ENCODE data around the gene TNFRSF6B.

The TNFRSF6B gene

GRCh38 chr20:63735859-63736718 is 39.6 kb downstream of the TNFRSF6B start, which contains the start of gene LIME1:
Gene LIME1, plus strand, starts transcription at chr20:63736664. Its CDS starts 886 bp downstream, at chr20:63737550.
- Histone ChIP-seq H3K36me3 (ENCODE audit: insufficient read depth, low read length) (no peaks in the 10 kb centered on the region; the same call in 1 of the 2 replicates), H3K9ac (ENCODE audit: low read depth, low read length) (peak within 1 kb of the TSS; percentile 33; the same call in 1 of the 2 replicates), H3K4me1 (ENCODE audit: insufficient read depth, low read length) (peaks cover 3% of the 10 kb centered on the region; the same call in 1 of the 2 replicates), H3K9me3 (ENCODE audit: control insufficient read depth, insufficient read depth, low read length) (no peaks in the 10 kb centered on the region)

- Histone ChIP-seq H3K4me1 (ENCODE audit: insufficient read depth, low read length) (peaks cover 3% of the 10 kb centered on the region; the same call in 1 of the 2 replicates), H3K36me3 (ENCODE audit: insufficient read depth, low read length) (no peaks in the 10 kb centered on the region; the same call in 1 of the 2 replicates), H3K9ac (ENCODE audit: low read depth, low read length) (peak overlapping the region; percentile 33; the same call in 1 of the 2 replicates), H3K9me3 (ENCODE audit: control insufficient read depth, insufficient read depth, low read length) (no peaks in the 10 kb centered on the region)
Measured at GRCh38 chr20:63736893-63737694, 40.6 kb downstream of the TNFRSF6B start.

- H3K9me3 ChIP-seq (ENCODE audit: control insufficient read depth, insufficient read depth, low read length) = no peaks in the 10 kb centered on the region
- no peak overlapping the region; the same call in 1 of the 2 replicates for H3K9ac ChIP-seq (ENCODE audit: low read depth, low read length)
- H3K36me3 ChIP-seq (ENCODE audit: insufficient read depth, low read length) = no peaks in the 10 kb centered on the region; the same call in 1 of the 2 replicates
- H3K4me1 ChIP-seq (ENCODE audit: insufficient read depth, low read length) = peaks cover 3% of the 10 kb centered on the region; the same call in 1 of the 2 replicates
Measured at GRCh38 chr20:63737695-63737944, 41.2 kb downstream of the TNFRSF6B start.

- Histone ChIP-seq H3K9me3 (ENCODE audit: control insufficient read depth, insufficient read depth, low read length) (no peaks in the 10 kb centered on the region), H3K36me3 (ENCODE audit: insufficient read depth, low read length) (no peaks in the 10 kb centered on the region; the same call in 1 of the 2 replicates), H3K9ac (ENCODE audit: low read depth, low read length) (peak overlapping the region; percentile 56; the same call in 1 of the 2 replicates), H3K4me1 (ENCODE audit: insufficient read depth, low read length) (peaks cover 3% of the 10 kb centered on the region; the same call in 1 of the 2 replicates)
Measured at GRCh38 chr20:63737945-63738686, 41.7 kb downstream of the TNFRSF6B start.

GRCh38 chr20:63738687-63739129 is 42.3 kb downstream of the TNFRSF6B start:
- peaks cover 3% of the 10 kb centered on the region; the same call in 1 of the 2 replicates for H3K4me1 ChIP-seq (ENCODE audit: insufficient read depth, low read length)
- H3K9me3 ChIP-seq (ENCODE audit: control insufficient read depth, insufficient read depth, low read length) = no peaks in the 10 kb centered on the region
- H3K36me3 ChIP-seq (ENCODE audit: insufficient read depth, low read length) = no peaks in the 10 kb centered on the region; the same call in 1 of the 2 replicates
- peak overlapping the region; percentile 56; the same call in 1 of the 2 replicates for H3K9ac ChIP-seq (ENCODE audit: low read depth, low read length)

GRCh38 chr20:63739130-63740069 is 42.9 kb downstream of the TNFRSF6B start, which contains the start of gene SLC2A4RG:
Gene SLC2A4RG, plus strand, starts transcription at chr20:63739776. Its CDS starts 137 bp downstream, at chr20:63739913.
- Histone ChIP-seq H3K9me3 (ENCODE audit: control insufficient read depth, insufficient read depth, low read length) (no peaks in the 10 kb centered on the region), H3K4me1 (ENCODE audit: insufficient read depth, low read length) (peaks cover 3% of the 10 kb centered on the region; the same call in 1 of the 2 replicates), H3K36me3 (ENCODE audit: insufficient read depth, low read length) (no peaks in the 10 kb centered on the region; the same call in 1 of the 2 replicates), H3K9ac (ENCODE audit: low read depth, low read length) (peak within 1 kb of the TSS; percentile 56)

- Histone ChIP-seq H3K9ac (ENCODE audit: low read depth, low read length) (peak overlapping the region; percentile 55; the same call in 1 of the 2 replicates), H3K4me1 (ENCODE audit: insufficient read depth, low read length) (peaks cover 3% of the 10 kb centered on the region; the same call in 1 of the 2 replicates), H3K36me3 (ENCODE audit: insufficient read depth, low read length) (no peaks in the 10 kb centered on the region; the same call in 1 of the 2 replicates), H3K9me3 (ENCODE audit: control insufficient read depth, insufficient read depth, low read length) (no peaks in the 10 kb centered on the region)
Measured at GRCh38 chr20:63740070-63740626, 43.7 kb downstream of the TNFRSF6B start.

- Histone ChIP-seq H3K36me3 (ENCODE audit: insufficient read depth, low read length) (no peaks in the 10 kb centered on the region; the same call in 1 of the 2 replicates), H3K4me1 (ENCODE audit: insufficient read depth, low read length) (peaks cover 3% of the 10 kb centered on the region; the same call in 1 of the 2 replicates), H3K9ac (ENCODE audit: low read depth, low read length) (peak overlapping the region; percentile 55), H3K9me3 (ENCODE audit: control insufficient read depth, insufficient read depth, low read length) (no peaks in the 10 kb centered on the region)
Measured at GRCh38 chr20:63740627-63741353, 44.3 kb downstream of the TNFRSF6B start.

- Histone ChIP-seq H3K9me3 (ENCODE audit: control insufficient read depth, insufficient read depth, low read length) (no peaks in the 10 kb centered on the region), H3K4me1 (ENCODE audit: insufficient read depth, low read length) (peaks cover 3% of the 10 kb centered on the region; the same call in 1 of the 2 replicates), H3K36me3 (ENCODE audit: insufficient read depth, low read length) (no peaks in the 10 kb centered on the region), H3K9ac (ENCODE audit: low read depth, low read length) (peak overlapping the region; percentile 55)
Measured at GRCh38 chr20:63741354-63741675, 44.9 kb downstream of the TNFRSF6B start.

GRCh38 chr20:63741676-63742380 is 45.4 kb downstream of the TNFRSF6B start:
- no peaks in the 10 kb centered on the region for H3K9me3 ChIP-seq (ENCODE audit: control insufficient read depth, insufficient read depth, low read length)
- no peak overlapping the region; the same call in 1 of the 2 replicates for H3K9ac ChIP-seq (ENCODE audit: low read depth, low read length)
- no peaks in the 10 kb centered on the region for H3K36me3 ChIP-seq (ENCODE audit: insufficient read depth, low read length)
- peaks cover 3% of the 10 kb centered on the region; the same call in 1 of the 2 replicates for H3K4me1 ChIP-seq (ENCODE audit: insufficient read depth, low read length)

- H3K36me3 ChIP-seq (ENCODE audit: insufficient read depth, low read length) = no peaks in the 10 kb centered on the region
- H3K4me1 ChIP-seq (ENCODE audit: insufficient read depth, low read length) = peaks cover 3% of the 10 kb centered on the region; the same call in 1 of the 2 replicates
- no peaks in the 10 kb centered on the region for H3K9me3 ChIP-seq (ENCODE audit: control insufficient read depth, insufficient read depth, low read length)
Measured at GRCh38 chr20:63742381-63743024, 46.1 kb downstream of the TNFRSF6B start.

More at GRCh38 chr20:63742381-63743024, 46.1 kb downstream of the TNFRSF6B start:
- no peak overlapping the region for H3K9ac ChIP-seq (ENCODE audit: low read depth, low read length)
